ENCODE measurements around the gene CASZ1.

GRCh38 chr1:10734375-10734774, 62.1 kb downstream of the CASZ1 start:
- no peak for TF ChIP-seq CTCF (IDR thresholded peaks at IDR 0.05)
- no peak for TF ChIP-seq ZFX (IDR thresholded peaks at IDR 0.05; ENCODE audit: borderline replicate concordance)
